Suprapubic skin (tissue), 4 donors: Measurements from ENCODE around the gene PRSS57.

Experiments used
- POLR2A ChIP-seq, 2 donors: fragments of 450-650 bp; IDR thresholded peaks; one replicate each; pipeline ENCODE4 v1.6.1; 2017; ENCODE audit warnings: antibody characterized with exemption in 2 of 2, mild to moderate bottlenecking in 2 of 2, moderate library complexity in 2 of 2
- POLR2AphosphoS5 ChIP-seq, 3 donors: sonication (generic); formaldehyde crosslinking; IDR thresholded peaks; one replicate each; pipeline ENCODE4 v1.6.1; 2017; ENCODE audit warnings: antibody characterized with exemption in 3 of 3
- TF ChIP-seq, protein P1 (sequence below), 2 donors: fragments of 200-600 bp in 1 of 2; fragments of 450-650 bp in 1 of 2; sonication (generic) in 1 of 2; IDR thresholded peaks; one replicate each; pipeline ENCODE4 v1.5.1; 2016 to 2019; ENCODE audit warnings: antibody characterized with exemption in 2 of 2, mild to moderate bottlenecking in 1 of 2, moderate library complexity in 1 of 2

GRCh38 chr19:704447-704741 is 9.1 kb upstream of the PRSS57 start:
- TF ChIP-seq POLR2AphosphoS5 (IDR thresholded peaks at IDR 0.05) (no peak), POLR2A (IDR thresholded peaks at IDR 0.05) (no peak)
- TF ChIP-seq, protein P1, sequence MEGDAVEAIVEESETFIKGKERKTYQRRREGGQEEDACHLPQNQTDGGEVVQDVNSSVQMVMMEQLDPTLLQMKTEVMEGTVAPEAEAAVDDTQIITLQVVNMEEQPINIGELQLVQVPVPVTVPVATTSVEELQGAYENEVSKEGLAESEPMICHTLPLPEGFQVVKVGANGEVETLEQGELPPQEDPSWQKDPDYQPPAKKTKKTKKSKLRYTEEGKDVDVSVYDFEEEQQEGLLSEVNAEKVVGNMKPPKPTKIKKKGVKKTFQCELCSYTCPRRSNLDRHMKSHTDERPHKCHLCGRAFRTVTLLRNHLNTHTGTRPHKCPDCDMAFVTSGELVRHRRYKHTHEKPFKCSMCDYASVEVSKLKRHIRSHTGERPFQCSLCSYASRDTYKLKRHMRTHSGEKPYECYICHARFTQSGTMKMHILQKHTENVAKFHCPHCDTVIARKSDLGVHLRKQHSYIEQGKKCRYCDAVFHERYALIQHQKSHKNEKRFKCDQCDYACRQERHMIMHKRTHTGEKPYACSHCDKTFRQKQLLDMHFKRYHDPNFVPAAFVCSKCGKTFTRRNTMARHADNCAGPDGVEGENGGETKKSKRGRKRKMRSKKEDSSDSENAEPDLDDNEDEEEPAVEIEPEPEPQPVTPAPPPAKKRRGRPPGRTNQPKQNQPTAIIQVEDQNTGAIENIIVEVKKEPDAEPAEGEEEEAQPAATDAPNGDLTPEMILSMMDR (IDR thresholded peaks at IDR 0.05): no peak
